HG02970 (cell line): Measurements from ENCODE around the gene THSD4.

Source experiments
- ATAC-seq: cut with Tn5 transposase; IDR thresholded peaks from one replicate; pipeline ENCODE4 v1.9.1; 2021; ENCODE audit warnings: mild to moderate bottlenecking, moderate library complexity, moderate number of reproducible peaks; ENCODE audit not compliant: unreplicated experiment, low FRiP score

THSD4 gene

DNA sequence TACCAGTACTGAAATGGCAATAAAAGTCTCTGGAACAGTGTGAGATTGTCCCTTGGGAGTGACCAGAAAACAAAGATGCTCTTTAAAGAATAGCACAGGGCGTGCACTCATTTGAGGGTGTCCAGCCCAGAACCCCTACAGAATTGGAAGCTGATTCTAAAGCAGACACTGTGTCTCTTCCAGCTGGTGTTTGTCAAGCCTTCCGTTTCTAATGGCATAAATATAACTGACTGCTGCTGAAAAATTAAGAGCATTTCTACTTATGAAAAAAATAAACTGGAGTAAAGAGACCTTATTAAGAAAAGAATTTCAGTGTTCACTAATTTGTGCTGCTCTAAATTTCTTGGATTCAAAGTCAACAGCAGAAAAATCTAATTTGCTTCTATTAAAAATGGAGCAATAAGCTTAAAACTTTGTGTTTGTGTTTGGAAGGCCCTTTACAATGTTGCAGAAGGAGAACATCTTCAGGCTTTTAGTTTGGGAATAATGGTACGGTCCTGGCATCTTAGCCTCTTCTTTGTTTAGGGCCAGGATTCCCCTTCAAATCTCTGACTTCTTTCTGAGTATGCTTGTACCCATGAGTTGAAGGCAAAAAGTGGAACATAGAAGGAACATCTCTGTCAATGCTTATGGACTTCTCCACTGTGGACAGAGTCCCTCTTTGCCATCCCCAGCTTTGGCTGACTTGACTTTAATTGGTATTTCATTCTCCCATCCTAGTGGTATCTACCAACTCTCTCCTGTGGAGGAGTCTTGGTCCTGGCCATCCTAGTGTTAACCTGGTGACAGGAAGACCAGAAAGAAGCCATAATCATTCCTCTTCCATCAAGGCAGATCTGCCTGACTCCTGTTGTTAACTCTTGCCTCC lies 65.9 kb downstream of the THSD4 start:
- no peak for ATAC-seq

DNA sequence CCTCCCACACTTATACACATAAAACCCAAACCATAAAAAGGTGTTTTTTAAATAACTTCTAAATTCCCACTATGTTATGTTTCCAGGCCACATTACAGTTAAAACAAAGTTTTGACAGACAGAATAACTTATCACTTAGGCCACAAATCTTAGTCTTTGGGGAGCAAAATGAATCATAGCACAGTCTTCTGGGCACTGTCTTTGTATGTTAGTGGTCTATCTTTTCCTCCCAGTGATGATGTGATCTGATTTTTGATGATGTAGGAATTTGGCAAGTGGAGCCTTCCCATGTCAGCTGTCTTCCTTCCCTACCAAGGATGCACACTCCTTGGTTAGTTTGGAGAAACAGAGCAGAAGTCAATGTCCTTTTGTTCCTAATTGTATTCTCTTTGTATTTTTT lies 67.3 kb downstream of the THSD4 start:
- ATAC-seq = no peak

- ATAC-seq = no peak
These were observed 67.8 kb downstream of the THSD4 start for GRCh38 chr15:71183063-71183462.

GRCh38 chr15:71185706-71186105 lies 70.4 kb downstream of the THSD4 start:
- no peak for ATAC-seq

GRCh38 chr15:71186267-71186666 lies 71.0 kb downstream of the THSD4 start:
- ATAC-seq = no peak

GRCh38 chr15:71187078-71187477 lies 71.8 kb downstream of the THSD4 start:
- no peak for ATAC-seq

DNA sequence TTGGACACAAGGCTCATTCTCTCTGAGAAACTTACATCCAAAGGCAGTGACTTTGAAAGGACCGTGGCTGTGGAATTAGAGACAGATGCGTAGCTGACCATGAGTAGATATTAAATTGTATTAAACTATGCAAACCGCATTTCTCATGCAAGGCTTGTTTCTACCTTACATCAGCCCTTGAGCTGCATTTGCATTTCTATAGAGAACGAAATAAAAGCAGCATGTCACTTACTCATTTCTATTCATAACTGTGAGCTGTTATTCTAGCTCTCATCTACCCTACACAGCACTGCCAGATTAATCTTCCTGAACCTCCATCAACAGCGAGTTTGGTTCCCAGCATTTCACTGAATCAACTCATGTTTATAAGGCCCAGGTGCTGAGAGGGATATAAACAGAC lies 72.3 kb downstream of the THSD4 start:
- ATAC-seq = no peak

DNA sequence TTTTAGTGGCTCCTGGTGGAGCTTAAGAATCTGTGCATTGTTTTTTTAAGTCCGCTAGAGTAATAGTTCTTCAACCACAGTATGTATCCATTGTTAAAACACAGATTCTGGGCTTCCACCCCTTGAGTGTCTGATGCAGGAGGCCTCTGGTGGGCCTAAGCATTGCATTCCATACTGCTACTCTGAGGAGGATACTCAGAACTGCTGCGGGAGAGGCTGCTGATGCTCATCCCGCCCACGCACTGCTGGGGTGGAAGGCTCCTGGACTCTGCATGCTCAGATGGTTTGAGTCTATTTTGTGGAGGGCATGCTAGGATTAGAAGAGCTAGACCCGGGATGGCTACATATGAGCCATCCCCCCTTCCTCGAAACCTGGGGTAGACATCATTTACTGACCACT lies 74.4 kb downstream of the THSD4 start:
- ATAC-seq = no peak

- ATAC-seq = no peak
These were observed 76.0 kb downstream of the THSD4 start for GRCh38 chr15:71191296-71191695.

DNA sequence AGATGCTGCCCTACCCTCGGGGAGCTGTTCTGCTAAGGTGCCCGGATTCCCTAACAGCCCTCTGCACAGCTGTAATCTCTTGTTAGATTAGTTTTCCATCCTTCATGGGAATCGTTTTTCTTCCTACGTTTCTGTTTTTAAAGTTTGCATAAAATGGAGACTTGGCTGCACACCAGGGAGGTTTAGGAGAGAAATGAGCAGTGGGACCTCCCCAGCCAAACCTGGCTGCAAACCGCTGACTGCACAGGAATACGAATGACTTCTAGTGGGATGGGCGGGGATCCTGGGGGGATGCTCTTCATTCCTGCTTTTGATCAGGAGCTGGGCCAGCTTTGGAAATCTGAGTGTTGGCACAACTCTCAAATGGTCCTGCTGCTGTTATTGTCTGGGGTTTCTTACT lies 77.5 kb downstream of the THSD4 start:
- ATAC-seq = no peak

DNA sequence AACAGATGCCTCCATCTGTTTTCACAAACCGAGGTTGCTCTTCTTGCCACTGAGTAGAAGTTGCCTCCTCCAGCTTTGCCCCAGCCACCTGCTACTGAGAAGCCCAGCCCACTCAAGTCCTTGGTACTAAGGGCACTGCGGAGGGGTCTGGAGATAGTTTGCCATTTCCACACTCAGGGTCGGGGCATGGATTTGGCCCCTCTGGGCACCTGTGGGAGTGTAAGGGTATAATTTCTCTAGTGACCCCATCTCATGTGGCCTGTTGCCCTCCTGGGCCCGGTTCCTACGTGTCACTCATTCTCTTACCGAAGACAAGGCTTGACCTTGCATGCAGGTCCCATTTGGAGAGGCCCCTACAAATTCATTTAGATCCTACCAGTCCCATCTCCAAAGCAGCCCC lies 79.0 kb downstream of the THSD4 start:
- ATAC-seq = no peak

DNA sequence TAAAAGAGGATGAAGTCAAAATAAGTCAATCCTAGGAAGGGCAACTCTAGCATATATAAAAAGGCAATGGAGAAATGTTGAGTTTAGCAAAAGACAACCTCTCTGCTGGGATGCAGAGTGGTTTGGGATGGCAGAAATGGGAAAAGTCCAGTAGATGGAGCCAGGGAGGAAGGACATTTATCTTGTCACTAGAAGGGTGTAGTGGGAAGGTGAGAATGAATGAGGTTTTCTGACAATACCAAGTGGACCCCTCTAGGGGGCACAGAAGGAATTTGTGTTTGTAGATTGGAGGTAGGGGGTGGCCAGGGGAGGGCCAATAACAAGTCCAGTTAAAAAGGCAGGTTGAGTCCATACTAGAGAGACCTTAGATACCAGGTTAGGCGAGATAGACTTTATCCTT lies 80.0 kb downstream of the THSD4 start:
- no peak for ATAC-seq

GRCh38 chr15:71197620-71198019 lies 82.3 kb downstream of the THSD4 start:
- no peak for ATAC-seq

DNA sequence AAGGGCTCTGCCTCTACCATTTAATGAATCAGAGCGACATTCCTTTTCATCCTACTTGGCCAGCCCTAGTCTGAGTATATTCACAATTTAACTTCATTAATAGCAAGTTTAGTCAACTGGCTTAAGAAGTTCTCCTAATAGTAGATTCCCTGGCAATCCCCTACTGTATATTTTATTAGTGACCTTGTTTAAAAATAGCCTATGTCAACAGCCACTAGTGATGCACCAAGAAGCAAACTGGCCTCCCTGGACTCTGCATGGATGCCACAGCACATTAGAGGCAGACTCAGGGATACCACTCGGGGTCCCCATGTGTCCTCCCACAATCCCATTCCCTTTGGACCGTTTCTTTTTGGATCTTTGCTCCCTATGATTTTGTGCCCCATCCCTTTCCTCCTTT lies 83.6 kb downstream of the THSD4 start:
- no peak for ATAC-seq

DNA sequence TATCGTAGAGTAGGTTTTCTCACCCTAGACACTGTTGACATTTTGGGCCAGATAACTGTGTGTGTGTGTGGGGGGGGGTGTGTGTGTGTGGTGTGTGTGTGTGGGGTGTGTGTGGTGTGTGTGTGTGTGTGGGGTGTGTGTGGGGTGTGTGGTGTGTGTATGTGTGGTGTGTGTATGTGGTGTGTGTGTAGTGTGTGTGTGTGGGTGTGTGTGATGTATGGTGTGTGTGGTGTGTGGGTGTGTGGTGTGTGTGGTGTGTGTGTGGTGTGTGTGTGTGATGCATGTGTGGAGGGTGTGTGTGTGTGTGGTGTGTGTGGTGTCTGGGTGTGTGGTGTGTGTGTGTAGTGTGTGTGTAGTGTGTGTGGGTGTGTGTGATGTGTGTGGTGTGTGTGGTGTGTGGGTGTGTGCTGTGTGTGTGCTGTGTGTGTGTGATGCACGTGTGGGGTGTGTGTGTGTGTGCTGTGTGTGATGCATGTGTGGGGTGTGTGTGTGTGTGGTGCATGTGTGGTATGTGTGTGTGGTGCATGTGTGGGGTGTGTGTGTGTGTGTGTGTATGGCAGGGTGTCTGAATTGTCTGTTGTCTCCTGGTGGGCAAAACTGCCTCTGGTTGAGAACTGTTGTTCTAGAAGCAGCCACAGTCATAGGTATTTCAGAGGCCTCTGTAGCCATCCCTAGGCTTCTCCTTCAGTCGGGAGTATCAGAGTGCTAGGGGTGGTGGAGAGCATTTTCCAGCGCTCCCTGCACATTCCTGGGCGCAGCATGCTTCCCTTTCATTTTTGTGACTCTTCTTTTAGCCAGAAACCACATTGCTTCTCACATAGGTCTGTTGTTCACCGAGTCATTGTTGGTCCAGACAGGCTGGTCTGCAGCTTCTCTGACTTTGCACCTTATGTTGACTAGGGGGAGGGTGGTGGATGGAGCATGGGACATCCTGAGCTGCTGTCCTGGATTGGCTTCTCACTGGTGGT lies 84.4 kb downstream of the THSD4 start:
- no peak for ATAC-seq

DNA sequence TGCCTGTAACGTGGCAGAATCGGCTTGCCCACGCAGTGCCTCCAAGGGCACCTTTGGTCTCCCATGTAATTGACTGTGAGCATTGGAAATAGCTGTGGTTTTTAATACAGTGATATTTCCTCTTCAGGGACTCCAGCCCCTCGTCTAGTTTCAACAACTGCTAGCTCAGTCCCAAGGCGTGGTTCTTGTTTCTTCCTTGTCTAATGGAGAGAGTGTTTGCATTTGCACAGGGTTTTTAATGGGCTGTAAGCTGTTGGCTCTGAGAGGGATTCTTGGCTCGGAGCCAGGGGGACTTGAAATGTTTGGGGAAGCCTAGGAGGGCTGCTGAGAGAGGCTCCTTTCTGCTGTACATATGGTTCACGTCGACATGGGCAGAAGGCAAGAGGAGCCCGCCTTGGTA lies 86.2 kb downstream of the THSD4 start:
- ATAC-seq = no peak

GRCh38 chr15:71202712-71203111 lies 87.4 kb downstream of the THSD4 start:
- ATAC-seq = no peak

DNA sequence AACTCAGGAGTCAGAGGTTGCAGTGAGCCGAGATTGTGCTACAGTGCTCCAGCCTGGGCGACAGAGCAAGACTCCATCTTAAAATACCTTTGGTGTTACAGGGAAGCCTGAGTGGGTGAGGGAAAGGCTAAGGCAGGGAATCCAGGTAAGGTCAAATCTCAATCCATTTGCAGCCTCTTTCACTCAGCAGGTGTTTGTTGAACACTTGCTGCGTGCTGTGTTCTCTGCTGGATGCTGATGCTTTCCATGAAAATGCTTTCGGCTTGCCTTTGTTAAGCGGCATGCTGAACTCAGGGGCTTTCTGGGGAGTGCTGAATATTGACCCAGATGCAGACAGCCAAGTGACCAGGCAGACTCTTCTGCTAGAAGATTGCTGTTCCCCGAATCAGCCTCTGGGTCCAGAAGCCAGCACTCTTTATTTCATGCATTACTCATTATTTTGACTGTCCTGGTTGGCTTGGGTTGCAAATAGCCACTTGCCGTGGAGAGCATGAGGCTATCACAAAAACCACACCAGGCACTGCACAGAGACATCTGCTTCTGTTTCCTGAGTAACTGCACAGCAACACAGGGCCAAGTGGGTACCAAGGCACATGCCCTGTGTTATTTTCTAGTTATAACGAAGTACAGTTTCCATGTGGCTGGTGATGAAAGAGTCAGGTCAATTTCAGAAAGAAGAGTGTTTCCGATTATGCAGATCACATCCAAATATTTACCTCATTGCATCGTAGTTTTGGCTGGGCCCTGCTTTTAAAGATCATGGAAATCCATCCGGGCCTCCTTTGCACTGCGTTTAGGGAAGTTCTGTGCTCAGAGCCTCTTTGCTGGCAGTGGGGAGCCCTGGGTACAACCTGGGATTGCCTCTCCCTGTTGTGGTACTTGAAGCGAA lies 88.6 kb downstream of the THSD4 start:
- no peak for ATAC-seq

DNA sequence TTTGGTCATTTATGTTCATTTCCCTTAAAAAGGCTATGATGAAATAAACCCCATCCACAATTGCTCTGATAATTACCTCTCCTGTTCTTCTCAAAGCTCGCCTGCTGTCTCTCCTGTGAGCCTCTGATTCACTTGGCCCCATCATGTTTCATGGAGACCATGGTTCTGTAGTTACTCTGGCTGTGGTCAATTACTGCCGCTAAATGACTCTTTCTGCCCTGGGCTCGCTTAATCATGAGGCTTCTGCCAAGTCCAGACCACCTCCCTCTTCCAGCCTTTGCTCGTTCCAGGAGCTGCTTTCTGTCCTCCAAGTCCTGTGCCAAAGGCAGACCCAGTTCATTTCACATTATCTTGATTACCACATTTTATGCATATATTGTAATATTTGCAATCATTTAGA lies 91.9 kb downstream of the THSD4 start:
- no peak for ATAC-seq

DNA sequence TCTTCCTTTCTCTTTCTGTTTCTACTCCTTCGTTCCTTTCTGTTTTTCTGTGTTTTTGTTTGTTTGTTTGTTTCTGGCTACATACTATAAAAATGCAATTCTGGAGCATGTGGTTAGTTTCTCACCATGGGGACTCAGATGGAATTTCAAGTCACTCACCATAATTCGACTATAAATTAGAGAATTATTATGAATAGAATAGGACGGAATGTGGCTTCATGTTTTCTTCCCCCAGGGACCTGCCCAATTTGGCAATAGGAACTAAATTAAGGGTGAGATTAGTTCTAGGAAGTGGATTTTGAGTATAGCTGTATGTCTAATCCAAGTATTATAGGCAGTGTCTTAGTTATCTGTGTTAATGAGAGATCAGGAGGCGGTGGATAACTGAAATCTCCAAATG lies 96.9 kb downstream of the THSD4 start:
- ATAC-seq = no peak
